HG03565 (cell line): Measurements from ENCODE around the gene IRF7.

Experiments
- ATAC-seq: cut with Tn5 transposase; IDR thresholded peaks from one replicate; pipeline ENCODE4 v1.9.1; 2021; ENCODE audit warnings: mild to moderate bottlenecking, moderate library complexity; ENCODE audit not compliant: unreplicated experiment

IRF7 gene

GRCh38 chr11:641806-642370 lies 26.1 kb upstream of the IRF7 start:
- no peak for ATAC-seq

- no peak for ATAC-seq
Observed at GRCh38 chr11:640021-640706, 24.4 kb upstream of the IRF7 start.

GRCh38 chr11:639332-639955 lies 23.7 kb upstream of the IRF7 start:
- ATAC-seq, result no peak

- no peak for ATAC-seq
Observed at GRCh38 chr11:638631-639331, 23.0 kb upstream of the IRF7 start.

- ATAC-seq, result no peak
Observed at GRCh38 chr11:637593-638521, 22.1 kb upstream of the IRF7 start.

- ATAC-seq, result no peak
Observed at GRCh38 chr11:637333-637592, 21.5 kb upstream of the IRF7 start.

- no peak for ATAC-seq
Observed at GRCh38 chr11:636511-637332, 21.0 kb upstream of the IRF7 start, which contains the start of gene DRD4. Gene DRD4 (plus strand): TSS chr11:637269. CDS start chr11:637305, 36 bp downstream.

- no peak for ATAC-seq
Observed at GRCh38 chr11:635945-636510, 20.3 kb upstream of the IRF7 start.

- ATAC-seq, result no peak
Observed at GRCh38 chr11:630871-631270, 15.1 kb upstream of the IRF7 start.

GRCh38 chr11:629237-629583 lies 13.5 kb upstream of the IRF7 start:
- no peak for ATAC-seq

- ATAC-seq, result no peak
Observed at GRCh38 chr11:628056-628455, 12.3 kb upstream of the IRF7 start.

GRCh38 chr11:627308-627576 lies 11.5 kb upstream of the IRF7 start:
- ATAC-seq, result no peak

- ATAC-seq, result no peak
Observed at GRCh38 chr11:626475-627307, 10.9 kb upstream of the IRF7 start, which contains the start of gene SCT. Gene SCT (minus strand): TSS chr11:627181. CDS start chr11:627143, 38 bp downstream.

- no peak for ATAC-seq
Observed at GRCh38 chr11:625636-626268, 10.0 kb upstream of the IRF7 start.

GRCh38 chr11:624705-625635 lies 9.2 kb upstream of the IRF7 start, which contains the start of gene CDHR5:
Gene CDHR5 (minus strand): TSS chr11:624955. CDS start chr11:624902, 53 bp downstream.
- ATAC-seq, result no peak

- no peak for ATAC-seq
Observed at GRCh38 chr11:623999-624704, 8.4 kb upstream of the IRF7 start.

GRCh38 chr11:623349-623869 lies 7.7 kb upstream of the IRF7 start:
- ATAC-seq, result no peak
